Measurements from ENCODE around the gene TNS3. TPM values are rescaled to one million over a fixed set of nuclear protein-coding genes. Genes with fewer than 3 reads are reported as not detected.
A peak's percentile ranks its signal among the peaks of the same experiment; 100 is the strongest.

The TNS3 gene
- total and polyA plus RNA-seq, 2 of the 13 experiments (the other 11 are each of a cell fraction or from before 2014, with no cell fraction given): 52.9 to 55.7 TPM

- peak; percentile 36 for TF ChIP-seq PAXIP1 (CRISPR knock-in tag; conservative IDR thresholded peaks at IDR 0.05)
- no peak for TF ChIP-seq ZBED4 (CRISPR knock-in tag; IDR thresholded peaks at IDR 0.05; ENCODE audit: borderline replicate concordance)
- TF ChIP-seq NR2C2 (CRISPR knock-in tag; IDR thresholded peaks at IDR 0.05; ENCODE audit: borderline replicate concordance): 0 out of 2 replicates have a peak, but pooled peaks have one; percentile 22
- no peak for TF ChIP-seq DMAP1 (CRISPR knock-in tag; IDR thresholded peaks at IDR 0.05)
- TF ChIP-seq GATAD1 (CRISPR knock-in tag; IDR thresholded peaks at IDR 0.05): no peak
- no peak for TF ChIP-seq POGK (CRISPR knock-in tag; conservative IDR thresholded peaks at IDR 0.05)
- TF ChIP-seq, protein P1, sequence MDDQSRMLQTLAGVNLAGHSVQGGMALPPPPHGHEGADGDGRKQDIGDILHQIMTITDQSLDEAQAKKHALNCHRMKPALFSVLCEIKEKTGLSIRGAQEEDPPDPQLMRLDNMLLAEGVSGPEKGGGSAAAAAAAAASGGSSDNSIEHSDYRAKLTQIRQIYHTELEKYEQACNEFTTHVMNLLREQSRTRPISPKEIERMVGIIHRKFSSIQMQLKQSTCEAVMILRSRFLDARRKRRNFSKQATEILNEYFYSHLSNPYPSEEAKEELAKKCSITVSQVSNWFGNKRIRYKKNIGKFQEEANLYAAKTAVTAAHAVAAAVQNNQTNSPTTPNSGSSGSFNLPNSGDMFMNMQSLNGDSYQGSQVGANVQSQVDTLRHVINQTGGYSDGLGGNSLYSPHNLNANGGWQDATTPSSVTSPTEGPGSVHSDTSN (CRISPR knock-in tag; IDR thresholded peaks at IDR 0.05; ENCODE audit: borderline replicate concordance): no peak
- no peak for TF ChIP-seq ZC3H13 (CRISPR knock-in tag; IDR thresholded peaks at IDR 0.05)
- no peak for TF ChIP-seq ZNF841 (CRISPR knock-in tag; IDR thresholded peaks at IDR 0.05; ENCODE audit: borderline replicate concordance)
- TF ChIP-seq, protein P2, sequence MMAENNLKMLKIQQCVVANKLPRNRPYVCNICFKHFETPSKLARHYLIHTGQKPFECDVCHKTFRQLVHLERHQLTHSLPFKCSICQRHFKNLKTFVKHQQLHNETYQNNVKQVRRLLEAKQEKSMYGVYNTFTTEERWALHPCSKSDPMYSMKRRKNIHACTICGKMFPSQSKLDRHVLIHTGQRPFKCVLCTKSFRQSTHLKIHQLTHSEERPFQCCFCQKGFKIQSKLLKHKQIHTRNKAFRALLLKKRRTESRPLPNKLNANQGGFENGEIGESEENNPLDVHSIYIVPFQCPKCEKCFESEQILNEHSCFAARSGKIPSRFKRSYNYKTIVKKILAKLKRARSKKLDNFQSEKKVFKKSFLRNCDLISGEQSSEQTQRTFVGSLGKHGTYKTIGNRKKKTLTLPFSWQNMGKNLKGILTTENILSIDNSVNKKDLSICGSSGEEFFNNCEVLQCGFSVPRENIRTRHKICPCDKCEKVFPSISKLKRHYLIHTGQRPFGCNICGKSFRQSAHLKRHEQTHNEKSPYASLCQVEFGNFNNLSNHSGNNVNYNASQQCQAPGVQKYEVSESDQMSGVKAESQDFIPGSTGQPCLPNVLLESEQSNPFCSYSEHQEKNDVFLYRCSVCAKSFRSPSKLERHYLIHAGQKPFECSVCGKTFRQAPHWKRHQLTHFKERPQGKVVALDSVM (CRISPR knock-in tag; IDR thresholded peaks at IDR 0.05): no peak
Observed at GRCh38 chr7:47625861-47626715, 44.2 kb upstream of the TNS3 start (continued).

All from HepG2 (cell line).